Measurements from ENCODE around the gene SLC35F3.

The SLC35F3 gene

DNA sequence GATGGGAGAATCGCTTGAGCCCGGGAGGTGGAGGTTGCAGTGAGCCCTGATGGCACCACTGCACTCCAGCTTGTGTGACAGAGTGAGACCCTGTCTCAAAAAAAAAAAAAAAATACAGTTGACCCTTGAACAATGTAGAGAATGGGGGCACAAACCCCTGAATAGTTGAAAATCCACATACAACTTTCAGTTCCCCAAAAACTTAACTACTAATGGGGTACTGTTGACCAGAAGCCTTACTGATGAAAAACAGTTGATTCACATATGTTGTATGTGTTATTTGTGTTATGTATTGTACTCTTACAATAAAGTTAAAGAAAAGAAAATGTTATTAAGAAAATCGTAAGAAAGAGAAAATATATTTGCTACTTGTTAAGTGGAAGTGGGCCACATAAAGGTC lies 417.6 kb downstream of the SLC35F3 start:
- no peak for DNase-seq (ENCODE audit: low spot score)

GRCh38 chr1:234322979-234323378 lies 418.5 kb downstream of the SLC35F3 start:
- no peak for DNase-seq (ENCODE audit: low spot score)

- DNase-seq (ENCODE audit: low spot score): no peak
Measured at GRCh38 chr1:234324821-234325220, 420.3 kb downstream of the SLC35F3 start.

GRCh38 chr1:234325878-234326496 lies 421.5 kb downstream of the SLC35F3 start:
- no peak for DNase-seq (ENCODE audit: low spot score)

GRCh38 chr1:234326497-234327366 lies 422.3 kb downstream of the SLC35F3 start:
- DNase-seq (ENCODE audit: low spot score): peak; percentile 61

GRCh38 chr1:234327577-234328164 lies 423.2 kb downstream of the SLC35F3 start:
- DNase-seq (ENCODE audit: low spot score): no peak

- no peak for DNase-seq (ENCODE audit: low spot score)
Measured at GRCh38 chr1:234330843-234331215, 426.4 kb downstream of the SLC35F3 start.

GRCh38 chr1:234331507-234331906 lies 427.0 kb downstream of the SLC35F3 start:
- no peak for DNase-seq (ENCODE audit: low spot score)

DNA sequence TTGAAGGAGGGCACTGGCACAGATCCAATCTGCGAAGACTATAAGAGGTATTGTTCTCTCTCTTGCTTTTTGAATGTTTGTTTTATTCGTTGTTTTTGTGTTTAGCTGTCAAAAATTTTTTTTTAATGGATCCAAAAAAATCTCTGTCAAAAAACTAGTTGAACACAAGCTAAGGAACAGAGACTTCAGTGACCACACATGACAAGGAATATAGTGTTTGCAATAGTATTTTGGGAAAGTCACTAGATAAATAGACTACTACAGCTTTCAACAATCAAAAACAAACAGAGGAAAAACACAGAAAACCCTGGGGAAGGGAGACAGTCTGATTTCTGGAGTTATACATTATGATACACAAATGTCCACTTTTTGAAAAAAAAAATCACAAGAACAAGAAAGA lies 431.9 kb downstream of the SLC35F3 start:
- no peak for DNase-seq (ENCODE audit: low spot score)

DNA sequence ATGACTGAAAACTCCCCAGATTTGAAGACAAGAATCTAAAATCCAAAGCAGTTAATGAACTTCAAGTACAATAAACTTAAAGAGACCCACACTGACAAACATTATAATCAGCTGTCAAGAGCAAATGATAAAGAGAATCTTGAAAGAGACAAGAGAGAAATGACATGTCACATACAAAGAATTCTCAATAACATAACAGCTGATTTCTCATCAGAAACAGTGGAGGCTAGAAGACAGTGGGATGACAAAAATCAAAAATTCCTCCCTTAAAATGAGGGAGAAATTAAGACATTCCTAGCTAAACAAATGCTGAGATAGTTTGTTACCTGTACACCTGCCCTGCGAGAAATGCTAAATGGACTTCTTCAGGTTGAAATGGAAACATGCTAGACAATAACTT lies 432.8 kb downstream of the SLC35F3 start:
- no peak for DNase-seq (ENCODE audit: low spot score)

DNA sequence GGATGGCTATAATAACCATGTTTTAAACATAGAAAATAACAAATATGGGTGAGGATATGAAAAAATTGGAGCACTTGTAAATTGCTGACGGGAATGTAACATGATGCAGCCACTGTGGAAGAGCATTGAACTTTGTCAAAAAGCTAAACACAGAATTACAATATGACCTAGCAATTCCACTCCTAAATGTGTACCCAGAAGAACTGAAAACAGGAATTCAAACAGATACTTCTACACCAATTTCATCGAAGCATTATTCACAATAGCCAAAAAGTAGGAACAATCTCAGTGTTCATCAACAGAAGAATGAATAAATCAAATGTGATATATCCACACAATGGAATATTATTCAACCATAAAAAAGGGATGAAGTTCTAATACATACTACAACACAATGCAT lies 436.1 kb downstream of the SLC35F3 start:
- no peak for DNase-seq (ENCODE audit: low spot score)

GRCh38 chr1:234342774-234343173 lies 438.3 kb downstream of the SLC35F3 start:
- DNase-seq (ENCODE audit: low spot score): no peak

DNA sequence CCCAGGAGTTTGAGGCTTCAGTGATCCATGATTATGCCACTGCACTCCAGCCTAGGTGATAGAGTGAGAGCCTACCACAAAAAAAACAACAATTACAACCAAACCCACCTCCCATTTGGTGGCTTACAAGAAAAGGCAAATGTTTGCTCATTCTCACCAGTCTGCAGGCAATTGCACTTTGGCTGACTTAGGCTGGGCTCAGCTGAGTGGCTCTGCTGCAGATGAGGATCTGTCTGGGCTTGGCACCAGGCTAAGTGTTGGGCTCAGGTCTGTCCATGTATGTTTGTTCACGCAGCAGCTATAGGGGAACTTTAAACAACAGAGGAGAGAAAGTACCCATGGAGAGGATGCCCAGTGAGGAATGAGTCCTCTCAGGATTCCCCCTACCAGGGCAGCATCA lies 440.8 kb downstream of the SLC35F3 start:
- DNase-seq (ENCODE audit: low spot score): no peak

- no peak for DNase-seq (ENCODE audit: low spot score)
Measured at GRCh38 chr1:234348964-234349363, 444.5 kb downstream of the SLC35F3 start.

DNA sequence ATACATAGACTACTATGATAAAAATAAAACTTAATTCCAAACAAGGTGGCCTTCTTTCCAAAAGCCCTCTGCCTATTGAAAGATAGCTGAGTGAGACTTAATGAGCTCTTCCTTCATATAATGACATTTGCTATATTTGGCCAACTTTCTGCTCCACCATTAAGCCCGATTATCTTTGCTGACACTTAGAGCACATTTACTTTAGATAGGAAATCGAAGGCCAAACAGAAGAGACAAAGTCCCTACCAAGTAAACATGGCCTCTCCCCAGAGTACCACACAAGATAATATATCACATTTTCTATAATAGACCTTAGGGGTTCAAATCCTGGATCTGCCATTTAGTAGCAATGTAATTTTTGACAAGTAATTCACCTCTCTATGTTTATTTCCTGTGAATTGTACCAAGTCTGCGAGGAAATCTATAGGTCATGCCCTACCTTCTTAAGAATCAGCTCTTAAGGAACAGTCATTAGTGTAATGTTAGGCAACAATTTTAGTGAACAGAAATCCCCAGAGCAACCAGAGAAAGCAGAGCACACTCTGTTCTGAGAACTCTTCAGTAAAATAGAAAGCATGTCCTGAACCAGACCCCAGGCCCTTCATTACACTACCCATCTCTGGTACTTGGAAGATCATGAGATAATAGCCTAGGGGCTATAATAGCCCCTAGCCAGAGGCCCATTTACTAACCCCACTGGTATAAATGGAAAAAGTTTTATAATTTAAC lies 451.5 kb downstream of the SLC35F3 start:
- DNase-seq (ENCODE audit: low spot score): no peak

DNA sequence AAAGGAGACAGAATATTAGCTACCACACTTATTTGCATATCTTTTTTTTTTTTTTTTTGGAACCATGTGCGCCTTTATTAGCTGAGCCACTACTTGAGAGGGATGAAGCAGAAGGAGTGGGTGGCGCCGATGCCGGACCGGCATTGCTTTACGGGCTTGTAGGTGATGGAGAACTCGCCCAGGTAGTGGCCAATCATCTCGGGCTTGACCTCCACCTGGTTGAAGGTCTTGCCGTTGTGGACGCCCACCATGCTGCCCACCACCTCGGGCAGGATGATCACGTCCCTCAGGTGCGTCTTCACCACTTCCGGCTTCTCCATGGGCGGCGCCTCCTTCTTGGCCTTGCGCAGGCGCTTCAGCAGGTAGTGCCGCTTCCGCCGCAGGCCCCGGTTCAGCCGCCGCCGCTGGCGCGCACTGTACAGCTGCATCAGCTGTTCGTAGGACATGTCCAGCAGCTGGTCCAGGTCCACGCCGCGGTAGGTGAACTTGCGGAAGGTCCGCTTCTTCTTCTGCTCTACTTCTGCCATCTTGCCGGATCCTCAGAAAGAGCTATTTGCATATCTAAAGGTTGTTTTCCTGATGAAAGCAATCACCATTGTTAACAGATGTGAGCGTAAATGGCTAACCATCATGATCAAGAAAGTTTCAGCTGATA lies 452.3 kb downstream of the SLC35F3 start:
- peak; percentile 52 for DNase-seq (ENCODE audit: low spot score)

DNA sequence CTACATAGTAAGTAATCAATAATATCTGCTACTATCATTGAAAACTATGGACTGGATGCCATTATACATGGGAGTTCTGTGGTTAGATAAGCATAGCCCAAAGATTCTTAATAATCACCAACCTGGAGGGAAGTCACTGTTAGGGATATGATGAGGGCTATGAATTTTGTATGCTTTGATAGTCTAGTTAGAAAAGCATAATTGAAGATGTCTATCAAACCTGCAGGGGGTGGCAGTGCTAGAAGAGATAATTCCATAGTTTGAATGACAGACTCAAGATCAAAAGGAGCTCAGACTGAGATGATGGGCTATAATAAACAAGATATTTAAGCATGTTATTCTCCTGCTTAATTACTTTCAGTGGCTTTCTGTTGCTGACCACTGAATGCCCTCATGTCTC lies 453.4 kb downstream of the SLC35F3 start:
- no peak for DNase-seq (ENCODE audit: low spot score)

DNA sequence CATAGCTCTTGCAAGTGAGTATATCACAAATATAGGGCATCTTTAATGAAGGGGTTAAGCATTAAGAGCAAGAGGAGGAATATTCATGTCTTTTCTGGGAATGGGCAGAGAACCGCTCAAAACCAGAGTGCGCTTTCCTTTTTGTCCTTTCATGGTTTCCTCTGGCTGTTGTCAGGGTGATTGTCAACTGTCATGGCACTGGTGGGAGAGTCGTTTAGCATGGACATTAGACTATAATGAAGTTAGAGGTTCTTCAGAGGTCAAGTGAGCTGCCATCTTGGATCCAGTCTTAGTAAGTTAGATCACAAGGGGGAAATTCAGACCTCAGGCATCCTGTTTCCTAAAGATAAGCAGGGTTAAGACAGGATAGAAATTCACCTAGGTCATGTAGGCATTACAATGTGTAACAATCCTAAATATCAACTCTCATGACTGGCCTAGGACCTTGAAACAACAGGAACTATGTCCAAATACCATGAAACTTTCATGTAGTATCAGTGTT lies 456.7 kb downstream of the SLC35F3 start:
- no peak for DNase-seq (ENCODE audit: low spot score)

- no peak for DNase-seq (ENCODE audit: low spot score)
Measured at GRCh38 chr1:234362558-234362957, 458.1 kb downstream of the SLC35F3 start.

DNA sequence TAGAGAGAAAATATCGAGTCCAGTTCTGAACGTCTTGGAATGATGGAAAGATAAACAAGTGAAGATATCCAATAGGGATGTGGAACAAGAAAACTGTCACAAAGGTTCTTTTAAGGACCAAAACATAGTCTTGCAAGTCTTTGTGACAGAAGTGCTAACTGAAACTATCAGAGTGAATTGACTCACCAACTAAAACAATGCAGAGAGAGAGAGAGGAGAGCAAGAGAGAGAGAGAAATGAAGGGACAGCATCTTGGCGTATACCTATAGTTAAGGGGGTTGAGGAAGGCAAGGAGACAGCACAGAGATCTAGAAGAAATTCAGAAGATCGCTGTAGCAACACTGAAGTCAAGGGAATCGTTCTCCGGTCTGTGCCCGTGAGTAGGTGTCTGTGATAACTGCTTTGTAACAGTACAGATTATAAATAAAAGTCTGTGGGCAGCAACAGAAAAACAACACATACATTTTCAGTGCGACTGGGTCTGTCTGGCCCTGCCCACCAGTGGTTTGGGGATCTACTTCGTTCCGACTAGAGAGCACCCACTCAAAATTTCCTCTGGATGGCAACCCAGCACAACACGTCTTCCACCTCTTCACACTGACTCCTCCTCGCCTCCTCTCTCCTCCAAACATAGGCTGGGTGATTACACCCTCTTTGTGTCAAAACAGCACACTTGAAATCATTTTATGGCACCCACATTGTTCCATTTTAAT lies 464.0 kb downstream of the SLC35F3 start:
- no peak for DNase-seq (ENCODE audit: low spot score)

DNA sequence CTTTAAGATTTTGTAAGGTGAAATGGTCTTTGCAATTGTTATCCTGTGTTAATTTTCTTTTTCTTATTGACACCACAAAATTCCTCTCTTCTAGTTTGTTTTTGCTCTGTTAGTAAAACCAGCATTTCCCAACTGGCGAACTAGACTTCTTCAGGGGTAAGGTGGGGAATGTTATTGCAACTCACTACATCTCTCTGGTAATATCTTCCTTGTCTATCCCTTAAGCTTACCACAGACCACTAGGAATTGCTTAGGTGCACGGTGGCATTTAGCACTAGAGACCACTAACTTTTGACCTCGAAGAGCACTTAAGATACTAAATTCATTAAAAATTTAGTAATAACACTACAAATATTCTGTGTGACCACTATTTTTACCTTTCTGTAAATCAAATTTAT lies 464.6 kb downstream of the SLC35F3 start:
- DNase-seq (ENCODE audit: low spot score): no peak
